CD4-positive, alpha-beta T cell (primary cell): ENCODE data around the gene EDEM2. TPM values are rescaled to one million over a fixed set of nuclear protein-coding genes. Genes with fewer than 3 reads are reported as not detected.

Experiments used
- ATAC-seq: fragments of 200-7000 bp; cut with Tn5 transposase; one replicate; pipeline ENCODE4 v1.10.0; 2022; ENCODE audit warnings: mild to moderate bottlenecking; ENCODE audit not compliant: poor library complexity
- CTCF ChIA-PET: fragments of 350-600 bp; sonication (Branson Sonifier 250); formaldehyde crosslinking; loops from one replicate; lab custom pipeline; 2021; ENCODE audit warnings: antibody characterized with exemption, inconsistent platforms; lab: Charles Lee
- POLR2A ChIA-PET: fragments of 350-600 bp; sonication (Branson Sonifier 250); formaldehyde crosslinking; loops from one replicate; lab custom pipeline; 2021; ENCODE audit warnings: antibody characterized with exemption, inconsistent platforms; lab: Charles Lee
- DNase-seq, 14 experiments: peaks; one replicate each; pipeline ENCODE4 v3.0.0-alpha.2; 2013 to 2020; ENCODE audit warnings: mixed read lengths in 2 of 14
- H3K27ac ChIP-seq, 2 donors: one replicate each; pipeline versions ENCODE4 v1.5.1 to v1.7.0; 2013; ENCODE audit warnings: low read length in 2 of 2, low read depth in 1 of 2, mild to moderate bottlenecking in 1 of 2
- H3K27me3 ChIP-seq, 2 experiments: 1 replicate in 1 of 2; 2 replicates in 1 of 2; pipeline versions ENCODE4 v1.6.1 to v1.7.0; 2013; ENCODE audit warnings: low read length in 2 of 2, control low read depth in 1 of 2, mild to moderate bottlenecking in 1 of 2, moderate library complexity in 1 of 2; ENCODE audit not compliant: insufficient read depth in 2 of 2, control insufficient read depth in 1 of 2
- H3K36me3 ChIP-seq: one replicate; pipeline ENCODE4 v1.6.1; 2013; ENCODE audit warnings: low read length, control low read depth; ENCODE audit not compliant: insufficient read depth
- H3K4me1 ChIP-seq: one replicate; pipeline ENCODE4 v1.6.1; 2013; ENCODE audit warnings: low read length, control low read depth; ENCODE audit not compliant: insufficient read depth
- H3K4me3 ChIP-seq: one replicate; pipeline ENCODE4 v1.5.1; 2013; ENCODE audit warnings: mild to moderate bottlenecking, low read length, moderate library complexity
- H3K9me3 ChIP-seq, 2 experiments: 1 replicate in 1 of 2; 2 replicates in 1 of 2; pipeline versions ENCODE4 v1.6.1 to v1.7.0; 2013; ENCODE audit warnings: low read length in 2 of 2, mild to moderate bottlenecking in 2 of 2, control low read depth in 1 of 2, moderate library complexity in 1 of 2; ENCODE audit not compliant: control insufficient read depth in 1 of 2, insufficient read depth in 1 of 2
- H3K27ac Mint-ChIP-seq: one replicate; pipeline ENCODE4 v1.8.0; 2020; ENCODE audit warnings: mixed read lengths
- H3K27me3 Mint-ChIP-seq: one replicate; pipeline ENCODE4 v1.8.0; 2021; ENCODE audit warnings: mixed read lengths
- H3K36me3 Mint-ChIP-seq: one replicate; pipeline ENCODE4 v1.8.0; 2021; ENCODE audit warnings: low read depth, mixed read lengths
- H3K4me1 Mint-ChIP-seq: one replicate; pipeline ENCODE4 v1.8.0; 2021; ENCODE audit warnings: low read depth, mixed read lengths
- H3K4me3 Mint-ChIP-seq: one replicate; pipeline ENCODE4 v1.8.0; 2020; ENCODE audit warnings: mild to moderate bottlenecking, mixed read lengths
- H3K9me3 Mint-ChIP-seq: one replicate; pipeline ENCODE4 v1.8.0; 2020; ENCODE audit warnings: mixed read lengths
- CTCF ChIP-seq: fragments of 200-600 bp; IDR thresholded peaks from one replicate; pipeline ENCODE4 v1.8.0; 2022; ENCODE audit warnings: antibody characterized with exemption, mild to moderate bottlenecking
- intact Hi-C, 2 experiments: fragments of 100-400 bp; cut with DNase I in 1 of 2; cut with micrococcal nuclease in 1 of 2; formaldehyde crosslinking; loops; one replicate each; pipeline versions ENCODE4 v1.15.1 to v1.9.0; 2023 to 2025; cut with DNase I, micrococcal nuclease
- total RNA-seq, 174 experiments: library from RNA in 2 of 174; stranded (reverse) in 2 of 174; gene quantifications; one replicate each; pipeline ENCODE4 v1.2.3 and lab custom pipeline; 2021 to 2026

Gene EDEM2
- total RNA-seq, 2 experiments from 2014 or later, result 12.2 to 12.6 TPM

GRCh38 chr20:35092524-35093266, 54.4 kb downstream of the EDEM2 start, which contains the start of gene TRPC4AP:
TSS of gene TRPC4AP (minus strand) at chr20:35092807. CDS start at chr20:35092781, 26 bp downstream.
- no peaks in the 10 kb centered on the region for H3K27me3 ChIP-seq
- H3K27me3 Mint-ChIP-seq, result no peaks in the 10 kb centered on the region
- peaks cover 40% of the 10 kb centered on the region for H3K4me1 ChIP-seq
- DNase-seq (peak; percentile 78 to 96 (median 86)), ATAC-seq (peak; percentile 98)
- peak within 1 kb of the TSS; percentile 91 for H3K4me3 Mint-ChIP-seq
- H3K4me1 Mint-ChIP-seq, result peaks cover 53% of the 10 kb centered on the region
- H3K36me3 ChIP-seq, result peaks cover 3% of the 10 kb centered on the region
- H3K27ac ChIP-seq, result peak within 1 kb of the TSS; percentile 72 to 76
- peak; percentile 85 for TF ChIP-seq CTCF
- H3K36me3 Mint-ChIP-seq, result peaks cover 29% of the 10 kb centered on the region
- no peaks in the 10 kb centered on the region for H3K9me3 ChIP-seq
- CTCF ChIA-PET, result interaction anchor here (0.6 to 1.2 kb wide), 4 partner anchors 10 to 54 kb away, joined by 3 to 4 read pairs (median 3); partner anchors contain the start of gene EDEM2
- no peaks in the 10 kb centered on the region for H3K9me3 Mint-ChIP-seq
- peak within 1 kb of the TSS; percentile 99 for H3K4me3 ChIP-seq
- peak within 1 kb of the TSS; percentile 83 for H3K27ac Mint-ChIP-seq
- POLR2A ChIA-PET, result interaction anchor here (0.6 to 2.1 kb wide), 4 partner anchors 54 to 362 kb away, joined by 3 to 9 read pairs (median 5); partner anchors contain the start of genes EDEM2 and GGT7
- intact Hi-C loops, result loop anchor here (2.0 to 10.0 kb wide), 8 partner anchors 54 to 1278 kb away; partner anchors contain the start of genes GGT7 (in 2 of the 2), ACSS2 (in 1 of the 2), AHCY (in 1 of the 2) and CHMP4B (in 1 of the 2)

GRCh38 chr20:35091816-35092523, 55.2 kb downstream of the EDEM2 start:
- Mint-ChIP-seq H3K27ac (peak overlapping the region; percentile 83), H3K27me3 (no peaks in the 10 kb centered on the region), H3K4me3 (peak overlapping the region; percentile 91), H3K9me3 (no peaks in the 10 kb centered on the region), H3K4me1 (peaks cover 57% of the 10 kb centered on the region), H3K36me3 (peaks cover 34% of the 10 kb centered on the region)
- TF ChIP-seq CTCF, result no peak
- peak in 2 of 14 experiments; percentile 1 to 22 for DNase-seq
- POLR2A ChIA-PET, result interaction anchor here (0.6 to 2.1 kb wide), 4 partner anchors 55 to 363 kb away, joined by 3 to 9 read pairs (median 5); partner anchors contain the start of genes EDEM2 and GGT7
- Histone ChIP-seq H3K9me3 (no peaks in the 10 kb centered on the region), H3K27me3 (no peaks in the 10 kb centered on the region), H3K36me3 (peaks cover 8% of the 10 kb centered on the region), H3K27ac (peak overlapping the region; percentile 66 to 72), H3K4me1 (peaks cover 40% of the 10 kb centered on the region), H3K4me3 (peak overlapping the region; percentile 99)
- CTCF ChIA-PET, result interaction anchor here (0.6 to 1.2 kb wide), 4 partner anchors 9 to 49 kb away, joined by 3 to 4 read pairs (median 3); no protein-coding TSS in a partner anchor
- no peak for ATAC-seq
- intact Hi-C loops, result loop anchor here (2.0 to 10.0 kb wide), 9 partner anchors 55 to 1277 kb away; partner anchors contain the start of genes GGT7 (in 2 of the 2), ACSS2 (in 1 of the 2), AHCY (in 1 of the 2) and CHMP4B (in 1 of the 2)
